Tibial artery (tissue), 4 donors: ENCODE measurements around the gene LDLRAD3.

ENCODE experiments used
- DNase-seq, 2 donors: peaks; one replicate each; pipeline ENCODE4 v3.0.0-alpha.2; 2019
- H3K27ac ChIP-seq, 2 donors: fragments of 200-600 bp; sonication (generic) in 1 of 2; 1 replicate in 1 of 2; 2 replicates in 1 of 2; pipeline ENCODE4 v1.5.1; 2018 to 2019; ENCODE audit warnings: mild to moderate bottlenecking in 1 of 2
- H3K27me3 ChIP-seq, 2 donors: fragments of 200-600 bp; sonication (generic) in 1 of 2; one replicate each; pipeline versions ENCODE4 v1.5.1 to v1.6.0; 2016 to 2019
- H3K36me3 ChIP-seq, 3 donors: fragments of 200-600 bp; sonication (generic) in 2 of 3; one replicate each; pipeline ENCODE4 v1.5.1; 2016 to 2019; ENCODE audit warnings: mild to moderate bottlenecking in 2 of 3
- H3K4me1 ChIP-seq, 4 donors: fragments of 200-600 bp; sonication (generic) in 2 of 4; 1 replicate in 3 of 4; 2 replicates in 1 of 4; pipeline ENCODE4 v1.5.1; 2016 to 2019
- H3K4me3 ChIP-seq, 2 donors: fragments of 200-600 bp; sonication (generic) in 1 of 2; 1 replicate in 1 of 2; 2 replicates in 1 of 2; pipeline ENCODE4 v1.5.1; 2018 to 2019; ENCODE audit warnings: mild to moderate bottlenecking in 2 of 2
- H3K9me3 ChIP-seq, 3 donors: fragments of 200-600 bp; sonication (generic) in 1 of 3; one replicate each; pipeline ENCODE4 v1.5.1; 2016 to 2019
- CTCF ChIP-seq, 2 experiments: fragments of 200-600 bp in 1 of 2; fragments of 450-650 bp in 1 of 2; IDR thresholded peaks; one replicate each; pipeline ENCODE4 v1.5.1; 2017 to 2019; ENCODE audit warnings: antibody characterized with exemption in 2 of 2, mild to moderate bottlenecking in 1 of 2, moderate library complexity in 1 of 2
- intact Hi-C: fragments of 100-400 bp; cut with DNase I; formaldehyde crosslinking; loops from one replicate; pipeline ENCODE4 v1.15.0; 2023; ENCODE audit warnings: low total_unique reads

Gene LDLRAD3

GRCh38 chr11:36213393-36213840 is 269.6 kb downstream of the LDLRAD3 start:
- Histone ChIP-seq H3K9me3 (no peaks in the 10 kb centered on the region), H3K36me3 (no peaks in the 10 kb centered on the region), H3K27ac (no peak overlapping the region), H3K27me3 (no peaks in the 10 kb centered on the region), H3K4me3 (no peak overlapping the region), H3K4me1 (no peaks in the 10 kb centered on the region)
- no peak for DNase-seq
- TF ChIP-seq CTCF (IDR thresholded peaks at IDR 0.05), result no peak
- intact Hi-C loops, result no loop called here

DNA sequence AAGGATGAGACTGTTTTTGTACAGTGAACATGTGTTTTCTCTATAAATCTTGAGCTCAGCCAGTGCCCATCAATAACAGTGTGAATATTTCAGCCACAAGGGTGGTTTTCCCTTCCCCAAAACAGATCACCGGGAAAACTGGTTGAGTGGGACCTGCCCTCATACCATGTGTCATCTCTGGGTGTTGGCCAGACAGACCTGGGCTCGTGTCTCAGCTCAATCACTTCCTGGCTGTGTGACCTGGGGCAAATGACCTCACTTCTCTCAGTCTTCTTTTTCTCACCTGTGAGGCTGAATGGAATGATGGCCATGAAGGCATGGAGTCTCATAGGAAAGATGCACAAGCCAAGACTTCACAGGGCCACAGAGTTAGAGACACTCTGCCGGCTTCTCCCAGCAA is 270.6 kb downstream of the LDLRAD3 start:
- intact Hi-C loops, result no loop called here
- no peak for DNase-seq
- no peak overlapping the region for H3K27ac ChIP-seq
- no peaks in the 10 kb centered on the region for H3K27me3 ChIP-seq
- H3K36me3 ChIP-seq, result no peaks in the 10 kb centered on the region
- H3K4me1 ChIP-seq, result no peaks in the 10 kb centered on the region
- no peak overlapping the region for H3K4me3 ChIP-seq
- no peak for TF ChIP-seq CTCF (IDR thresholded peaks at IDR 0.05)
- peaks cover 0 to 3% (median 0%) of the 10 kb centered on the region in 3 donors for H3K9me3 ChIP-seq

DNA sequence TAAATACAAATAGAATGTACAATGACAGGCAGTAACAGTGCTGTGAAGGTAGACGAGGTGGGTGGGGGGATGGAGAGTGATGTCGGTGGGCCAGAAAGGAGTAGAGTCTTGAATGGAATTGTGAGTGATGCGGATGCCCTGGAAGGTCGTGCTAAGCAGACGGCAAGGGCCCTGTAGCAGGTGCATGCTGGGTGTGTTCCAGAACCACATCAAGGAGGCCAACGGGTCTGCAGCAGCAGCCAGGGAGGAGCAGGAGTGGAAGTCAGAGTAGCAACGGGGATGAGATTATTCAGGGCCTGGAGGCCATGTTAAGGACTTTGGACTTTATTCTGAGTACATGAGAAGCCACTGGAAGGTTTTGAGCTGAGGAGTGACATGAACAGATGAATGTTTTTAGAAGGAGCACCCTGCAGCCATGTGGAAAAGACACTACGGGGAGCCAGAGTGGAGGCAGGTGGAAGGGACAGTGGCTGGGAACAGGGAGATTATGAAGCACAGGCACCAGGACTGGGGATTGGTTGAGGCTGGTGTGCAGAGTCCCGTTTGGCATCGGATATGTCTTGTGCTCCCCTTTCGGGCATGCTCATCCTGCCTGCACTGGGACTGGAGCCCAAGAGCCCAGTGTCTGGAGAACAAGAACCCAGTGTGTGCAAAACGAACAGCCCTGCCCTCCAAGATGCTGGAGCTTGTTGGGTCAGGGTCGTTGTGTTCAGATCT is 271.3 kb downstream of the LDLRAD3 start:
- no peak for DNase-seq
- intact Hi-C loops, result no loop called here
- TF ChIP-seq CTCF (IDR thresholded peaks at IDR 0.05), result no peak

DNA sequence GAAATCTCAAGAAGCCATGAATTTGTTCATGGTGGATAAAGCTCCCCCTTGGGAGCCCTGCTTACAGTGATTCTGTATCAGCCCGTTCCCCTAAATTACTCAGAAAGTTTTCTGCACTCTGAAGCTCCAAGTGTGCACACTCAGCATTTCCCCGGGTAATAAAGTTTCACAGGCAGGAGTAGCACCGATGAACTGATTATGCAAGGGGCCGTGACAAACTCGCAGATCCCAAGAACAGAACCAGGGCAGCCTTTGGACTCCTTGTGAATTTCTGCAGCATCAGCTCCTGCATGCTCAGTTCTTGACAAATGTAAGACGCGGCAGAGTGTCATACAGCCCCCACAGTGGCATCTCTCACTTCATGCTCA is 271.8 kb downstream of the LDLRAD3 start:
- Histone ChIP-seq H3K4me1 (no peaks in the 10 kb centered on the region), H3K4me3 (no peak overlapping the region), H3K27ac (no peak overlapping the region), H3K27me3 (no peaks in the 10 kb centered on the region), H3K36me3 (peaks cover 0 to 6% (median 0%) of the 10 kb centered on the region in 3 donors), H3K9me3 (peaks cover 0 to 7% (median 3%) of the 10 kb centered on the region in 3 donors)
- intact Hi-C loops, result no loop called here
- no peak for DNase-seq
- TF ChIP-seq CTCF (IDR thresholded peaks at IDR 0.05), result no peak

More for the DNA sequence above, 271.3 kb downstream of the LDLRAD3 start:
- Histone ChIP-seq H3K4me1 (no peaks in the 10 kb centered on the region), H3K9me3 (peaks cover 0 to 5% (median 3%) of the 10 kb centered on the region in 3 donors), H3K36me3 (peaks cover 0 to 5% (median 0%) of the 10 kb centered on the region in 3 donors), H3K27ac (no peak overlapping the region), H3K27me3 (no peaks in the 10 kb centered on the region), H3K4me3 (no peak overlapping the region)

GRCh38 chr11:36216061-36216615 is 272.3 kb downstream of the LDLRAD3 start:
- H3K27me3 ChIP-seq, result no peaks in the 10 kb centered on the region
- intact Hi-C loops, result no loop called here
- H3K4me3 ChIP-seq, result no peak overlapping the region
- H3K9me3 ChIP-seq, result peaks cover 0 to 7% (median 3%) of the 10 kb centered on the region in 3 donors
- H3K36me3 ChIP-seq, result peaks cover 0 to 6% (median 0%) of the 10 kb centered on the region in 3 donors
- no peaks in the 10 kb centered on the region for H3K4me1 ChIP-seq
- no peak overlapping the region for H3K27ac ChIP-seq
- no peak for TF ChIP-seq CTCF (IDR thresholded peaks at IDR 0.05)
- DNase-seq, result no peak
